Uterus (tissue), 4 donors: ENCODE data around the gene GRPEL2. TPM values are rescaled to one million over a fixed set of nuclear protein-coding genes. Genes with fewer than 3 reads are reported as not detected.

Experiments
- DNase-seq, 2 donors: peaks; one replicate each; pipeline ENCODE4 v3.0.0-alpha.2; 2019 to 2020
- H3K27ac ChIP-seq, 2 donors: fragments of 200-600 bp; sonication (generic); 1 replicate in 1 of 2; 2 replicates in 1 of 2; pipeline ENCODE4 v1.5.1; 2016 to 2018
- H3K27me3 ChIP-seq, 2 donors: fragments of 200-600 bp; sonication (generic); one replicate each; pipeline ENCODE4 v1.5.1; 2018 to 2019; ENCODE audit warnings: control low read depth in 1 of 2
- H3K36me3 ChIP-seq, 2 donors: fragments of 200-600 bp; sonication (generic); one replicate each; pipeline ENCODE4 v1.5.1; 2019; ENCODE audit warnings: control low read depth in 1 of 2
- H3K4me1 ChIP-seq, 2 donors: fragments of 200-600 bp; sonication (generic); one replicate each; pipeline ENCODE4 v1.5.1; 2018 to 2019; ENCODE audit warnings: control low read depth in 1 of 2
- H3K4me3 ChIP-seq, 2 donors: fragments of 200-600 bp; sonication (generic); 1 replicate in 1 of 2; 2 replicates in 1 of 2; pipeline ENCODE4 v1.5.1; 2018 to 2019; ENCODE audit warnings: mild to moderate bottlenecking in 1 of 2
- H3K9me3 ChIP-seq, 2 donors: fragments of 200-600 bp; sonication (generic); one replicate each; pipeline ENCODE4 v1.5.1; 2019; ENCODE audit warnings: control low read depth in 1 of 2
- CTCF ChIP-seq, 4 experiments: fragments of 200-600 bp in 2 of 4; fragments of 450-650 bp in 2 of 4; sonication (generic) in 2 of 4; IDR thresholded peaks; one replicate each; pipeline ENCODE4 v1.5.1; 2016 to 2019; ENCODE audit warnings: antibody characterized with exemption in 4 of 4, mild to moderate bottlenecking in 2 of 4, moderate library complexity in 1 of 4
- POLR2A ChIP-seq, 2 donors: fragments of 450-650 bp; IDR thresholded peaks; one replicate each; pipeline ENCODE4 v1.6.1; 2016; ENCODE audit warnings: antibody characterized with exemption in 2 of 2, mild to moderate bottlenecking in 1 of 2, moderate library complexity in 1 of 2
- intact Hi-C: fragments of 100-400 bp; cut with DNase I; formaldehyde crosslinking; loops from one replicate; pipeline ENCODE4 v1.15.1; 2023; ENCODE audit warnings: low total_unique reads
- total RNA-seq, 4 donors: library from RNA; depleted of rRNA in 3 of 4; stranded (reverse); fragments of >200 nt in 3 of 4; gene quantifications; one replicate each; pipeline versions ENCODE4 v1.1.0 to v1.2.4, GENCODE V29; 2014 to 2023
- donor health status: DM: yes; HTN: yes; CAD: no.

GRPEL2 gene
- total RNA-seq, 4 donors from 2014 or later, result 13.5 to 27.0 (median 22.6) TPM

- H3K36me3 ChIP-seq, result no peaks in the 10 kb centered on the region
Measured at GRCh38 chr5:149303210-149303609, 42.1 kb upstream of the GRPEL2 start.

GRCh38 chr5:149304195-149305078 is 40.9 kb upstream of the GRPEL2 start:
- peak overlapping the region in 1 of 2 donors; percentile 36 for H3K27ac ChIP-seq
- H3K36me3 ChIP-seq, result no peaks in the 10 kb centered on the region
- no peaks in the 10 kb centered on the region for H3K9me3 ChIP-seq
- intact Hi-C loops, result no loop called here
- TF ChIP-seq POLR2A (IDR thresholded peaks at IDR 0.05) (no peak), CTCF (IDR thresholded peaks at IDR 0.05) (no peak)
- no peaks in the 10 kb centered on the region for H3K4me1 ChIP-seq
- H3K27me3 ChIP-seq, result no peaks in the 10 kb centered on the region
- no peak for DNase-seq
- H3K4me3 ChIP-seq, result no peak overlapping the region

More at GRCh38 chr5:149303210-149303609, 42.1 kb upstream of the GRPEL2 start:
- intact Hi-C loops, result no loop called here
- no peaks in the 10 kb centered on the region for H3K4me1 ChIP-seq
- H3K27me3 ChIP-seq, result no peaks in the 10 kb centered on the region
- no peak overlapping the region for H3K4me3 ChIP-seq
- TF ChIP-seq POLR2A (IDR thresholded peaks at IDR 0.05) (no peak), CTCF (IDR thresholded peaks at IDR 0.05) (no peak)
- H3K27ac ChIP-seq, result no peak overlapping the region
- no peaks in the 10 kb centered on the region for H3K9me3 ChIP-seq
- DNase-seq, result no peak

GRCh38 chr5:149309354-149309753 is 35.9 kb upstream of the GRPEL2 start:
- Histone ChIP-seq H3K4me3 (no peak overlapping the region), H3K4me1 (no peaks in the 10 kb centered on the region), H3K27me3 (no peaks in the 10 kb centered on the region), H3K9me3 (no peaks in the 10 kb centered on the region), H3K27ac (no peak overlapping the region), H3K36me3 (no peaks in the 10 kb centered on the region)
- intact Hi-C loops, result no loop called here
- DNase-seq, result no peak
- TF ChIP-seq POLR2A (IDR thresholded peaks at IDR 0.05), result no peak
- no peak for TF ChIP-seq CTCF (IDR thresholded peaks at IDR 0.05)

GRCh38 chr5:149310488-149310887 is 34.8 kb upstream of the GRPEL2 start:
- Histone ChIP-seq H3K36me3 (no peaks in the 10 kb centered on the region), H3K27ac (no peak overlapping the region), H3K9me3 (no peaks in the 10 kb centered on the region), H3K27me3 (no peaks in the 10 kb centered on the region), H3K4me3 (no peak overlapping the region), H3K4me1 (no peaks in the 10 kb centered on the region)
- intact Hi-C loops, result no loop called here
- DNase-seq, result no peak
- TF ChIP-seq CTCF (IDR thresholded peaks at IDR 0.05), result no peak
- TF ChIP-seq POLR2A (IDR thresholded peaks at IDR 0.05), result no peak

GRCh38 chr5:149310947-149311658 is 34.2 kb upstream of the GRPEL2 start:
- DNase-seq, result peak in 1 of 2 donors; percentile 52
- H3K36me3 ChIP-seq, result no peaks in the 10 kb centered on the region
- no peaks in the 10 kb centered on the region for H3K4me1 ChIP-seq
- H3K9me3 ChIP-seq, result no peaks in the 10 kb centered on the region
- H3K4me3 ChIP-seq, result no peak overlapping the region
- TF ChIP-seq POLR2A (IDR thresholded peaks at IDR 0.05) (no peak), CTCF (IDR thresholded peaks at IDR 0.05) (no peak)
- intact Hi-C loops, result no loop called here
- no peaks in the 10 kb centered on the region for H3K27me3 ChIP-seq
- H3K27ac ChIP-seq, result no peak overlapping the region
